GM18526 (cell line): ENCODE data around the gene TMEM132E.

Experiments
- POLR2A ChIP-seq: IDR thresholded peaks from 3 replicates; pipeline ENCODE4 v1.6.1; 2011; ENCODE audit not compliant: insufficient read length; ENCODE audit errors: extremely low read depth

Gene TMEM132E

GRCh38 chr17:34673995-34674890, 94.9 kb downstream of the TMEM132E start:
- no peak for TF ChIP-seq POLR2A

GRCh38 chr17:34675143-34675542, 95.8 kb downstream of the TMEM132E start:
- no peak for TF ChIP-seq POLR2A

GRCh38 chr17:34675605-34676004, 96.2 kb downstream of the TMEM132E start:
- TF ChIP-seq POLR2A = no peak

DNA sequence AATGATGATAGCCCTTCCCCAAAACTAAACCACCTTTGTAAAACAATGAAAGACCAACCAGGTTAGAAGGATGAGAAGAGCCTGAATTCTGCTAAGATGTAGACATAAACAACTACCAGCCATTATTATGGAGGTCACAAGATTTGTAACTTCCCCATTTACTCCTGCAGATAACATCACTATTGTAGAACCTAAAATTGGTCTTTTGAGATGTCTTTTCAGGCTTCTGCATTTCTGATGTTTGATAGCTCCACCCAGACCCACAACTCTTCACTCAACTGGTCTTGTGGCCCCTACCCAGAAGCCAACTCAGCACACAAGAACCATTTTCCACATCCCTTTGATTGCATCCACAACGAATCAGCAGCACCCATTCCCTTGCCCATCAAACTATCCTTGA, 100.8 kb downstream of the TMEM132E start:
- no peak for TF ChIP-seq POLR2A

DNA sequence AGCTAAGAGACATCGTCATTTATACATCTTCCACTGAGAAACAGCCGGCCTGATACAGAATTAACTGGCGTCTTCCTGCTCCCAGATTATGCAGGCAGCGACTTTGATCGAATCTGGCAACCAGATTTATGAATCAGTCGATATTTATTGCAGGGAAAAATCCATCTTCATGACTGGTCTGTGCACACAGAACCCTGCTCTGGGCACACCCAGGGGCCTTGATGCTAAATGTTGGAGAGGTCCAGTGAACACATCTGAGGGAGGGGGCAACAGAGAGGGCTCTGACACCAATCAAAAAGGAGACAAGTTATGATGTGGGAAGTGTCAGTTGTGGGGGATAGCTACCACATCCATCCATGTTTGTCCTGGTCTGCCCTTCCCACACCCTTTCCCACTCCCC, 102.9 kb downstream of the TMEM132E start:
- no peak for TF ChIP-seq POLR2A

- no peak for TF ChIP-seq POLR2A
These were observed 104.0 kb downstream of the TMEM132E start for GRCh38 chr17:34683390-34683789.
